Measurements from ENCODE around the gene DGCR8. TPM values are rescaled to one million over a fixed set of nuclear protein-coding genes. Genes with fewer than 3 reads are reported as not detected.

Gene DGCR8
- total and polyA plus RNA-seq, 12 donors, result 8.3 to 26.3 (median 14.0) TPM

GRCh38 chr22:20040327-20041200 is 39.5 kb upstream of the DGCR8 start:
- peaks cover 0 to 93% (median 33%) of the 10 kb centered on the region in 9 donors for H3K36me3 ChIP-seq
- DNase-seq (no peak), ATAC-seq (peak in 2 of 8 donors; percentile 5 to 18)
- no peak overlapping the region for H3K27ac ChIP-seq
- TF ChIP-seq CTCF (IDR thresholded peaks at IDR 0.05), result no peak
- H3K27me3 ChIP-seq, result no peaks in the 10 kb centered on the region
- 89 to 90% methylated on average over 7 of the region's 7 CpGs for WGBS, 2 donors
- intact Hi-C loops (cut with DNase I), result no loop called here
- no peaks in the 10 kb centered on the region for H3K9me3 ChIP-seq
- peaks cover 0 to 26% (median 3%) of the 10 kb centered on the region in 9 donors for H3K4me1 ChIP-seq
- H3K4me3 ChIP-seq, result no peak overlapping the region

DNA sequence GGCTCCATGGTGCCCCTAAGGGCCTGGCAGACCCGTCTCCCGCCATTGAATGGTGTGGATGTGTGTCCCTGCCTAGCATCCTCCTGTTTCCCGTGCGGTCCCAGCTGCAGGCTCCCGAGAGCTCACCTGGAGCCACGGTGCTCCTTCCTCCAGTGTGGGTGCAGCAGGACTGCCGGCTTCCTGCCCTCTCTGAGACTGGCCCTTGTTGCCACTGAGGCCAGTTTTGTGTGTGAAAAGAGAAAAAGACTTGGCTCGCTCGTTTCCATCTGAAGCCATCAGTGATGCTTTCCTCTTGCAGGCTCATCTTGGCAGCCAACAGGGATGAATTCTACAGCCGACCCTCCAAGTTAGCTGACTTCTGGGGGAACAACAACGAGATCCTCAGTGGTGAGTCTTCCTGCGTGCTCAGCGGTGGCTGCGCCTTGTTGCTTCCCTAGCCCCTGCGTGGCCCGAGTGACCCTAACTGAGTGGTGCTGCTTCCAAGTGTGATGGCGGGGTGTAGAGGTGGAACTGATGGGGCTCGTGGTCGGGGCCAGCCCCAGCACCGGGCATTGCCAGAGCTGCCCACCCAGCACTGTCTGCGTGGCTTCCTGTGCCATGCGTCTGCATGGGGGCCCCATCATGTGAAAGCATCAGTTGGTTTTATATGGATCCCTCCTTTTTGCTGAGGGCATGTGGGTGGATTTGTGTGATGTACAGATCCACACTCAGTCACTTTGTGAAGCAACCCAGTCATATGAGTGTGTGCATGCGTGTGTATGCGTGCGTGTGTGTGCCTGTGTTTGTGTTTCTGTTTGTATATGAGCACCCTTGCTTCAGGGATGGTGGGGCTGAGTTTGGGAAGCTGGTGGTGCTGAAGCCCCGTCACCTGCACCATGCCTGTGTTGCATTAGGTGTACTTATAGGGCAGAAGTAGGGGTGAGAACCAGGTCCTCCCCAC is 36.7 kb upstream of the DGCR8 start:
- Histone ChIP-seq H3K27me3 (no peaks in the 10 kb centered on the region), H3K36me3 (peaks cover 0 to 98% (median 28%) of the 10 kb centered on the region in 9 donors), H3K4me3 (no peak overlapping the region), H3K27ac (no peak overlapping the region), H3K9me3 (peaks cover 0 to 9% (median 0%) of the 10 kb centered on the region in 11 donors), H3K4me1 (peaks cover 0 to 11% (median 0%) of the 10 kb centered on the region in 9 donors)
- intact Hi-C loops (cut with DNase I), result no loop called here
- no peak for TF ChIP-seq CTCF (IDR thresholded peaks at IDR 0.05)
- no peak for ATAC-seq
- 91 to 96% methylated on average over 26 of the region's 26 CpGs for WGBS, 2 donors
- DNase-seq, result no peak

GRCh38 chr22:20043997-20044342 is 36.1 kb upstream of the DGCR8 start:
- Histone ChIP-seq H3K4me1 (peaks cover 0 to 11% (median 0%) of the 10 kb centered on the region in 9 donors), H3K27ac (no peak overlapping the region), H3K36me3 (peaks cover 0 to 98% (median 28%) of the 10 kb centered on the region in 9 donors), H3K4me3 (no peak overlapping the region), H3K27me3 (no peaks in the 10 kb centered on the region), H3K9me3 (peaks cover 0 to 12% (median 0%) of the 10 kb centered on the region in 11 donors)
- ATAC-seq (no peak), DNase-seq (no peak)
- intact Hi-C loops (cut with DNase I), result no loop called here
- no peak for TF ChIP-seq CTCF (IDR thresholded peaks at IDR 0.05)
- WGBS, 2 donors, result 88 to 99% methylated on average over 7 of the region's 7 CpGs

DNA sequence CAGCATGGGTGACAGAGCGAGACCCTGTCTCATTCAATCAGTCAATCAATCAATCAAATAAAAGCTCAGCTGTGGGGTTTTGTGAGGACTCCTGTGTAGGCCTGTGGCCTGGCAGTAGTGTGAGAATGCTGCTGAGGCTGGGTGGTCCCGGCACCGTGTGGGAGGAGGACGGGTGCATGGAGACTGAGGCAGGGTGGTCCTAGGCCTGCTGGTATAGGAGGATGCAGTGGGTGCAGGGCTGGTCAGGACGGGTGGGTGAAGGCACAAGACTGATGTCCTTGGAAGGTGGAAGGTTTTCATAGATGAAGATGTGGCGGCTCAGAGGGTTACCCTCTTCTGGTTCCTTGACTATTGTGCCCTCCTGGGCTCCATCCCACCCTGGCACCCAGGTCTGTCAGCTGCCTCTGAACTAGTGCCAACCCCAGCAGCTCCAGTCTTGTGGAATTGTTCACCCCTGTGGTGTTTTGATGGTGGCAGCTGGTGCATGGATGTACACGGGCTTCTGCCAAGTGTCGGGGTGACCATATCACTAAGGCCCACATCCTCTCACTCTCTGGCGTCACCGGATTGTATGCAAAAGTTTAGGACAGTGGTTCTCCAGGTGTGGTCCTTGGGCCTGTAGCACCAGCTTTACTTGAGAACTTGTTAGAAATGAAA is 35.4 kb upstream of the DGCR8 start:
- no peak for DNase-seq
- Histone ChIP-seq H3K4me3 (no peak overlapping the region), H3K27ac (no peak overlapping the region), H3K36me3 (peaks cover 0 to 98% (median 28%) of the 10 kb centered on the region in 9 donors), H3K4me1 (peaks cover 0 to 11% (median 0%) of the 10 kb centered on the region in 9 donors), H3K27me3 (no peaks in the 10 kb centered on the region), H3K9me3 (peaks cover 0 to 12% (median 0%) of the 10 kb centered on the region in 11 donors)
- peak in 5 of 8 donors; percentile 6 to 50 (median 24) for ATAC-seq
- intact Hi-C loops (cut with DNase I), result no loop called here
- TF ChIP-seq CTCF (IDR thresholded peaks at IDR 0.05), result no peak
- WGBS, 2 donors, result 82 to 83% methylated on average over 10 of the region's 10 CpGs

All from heart right ventricle (tissue), 16 donors.